ENCODE results near the gene MROH2A. TPM values are rescaled to one million over a fixed set of nuclear protein-coding genes. Genes with fewer than 3 reads are reported as not detected.

Gene MROH2A
- total RNA-seq, 1 experiment from 2014 or later: not detected

DNA sequence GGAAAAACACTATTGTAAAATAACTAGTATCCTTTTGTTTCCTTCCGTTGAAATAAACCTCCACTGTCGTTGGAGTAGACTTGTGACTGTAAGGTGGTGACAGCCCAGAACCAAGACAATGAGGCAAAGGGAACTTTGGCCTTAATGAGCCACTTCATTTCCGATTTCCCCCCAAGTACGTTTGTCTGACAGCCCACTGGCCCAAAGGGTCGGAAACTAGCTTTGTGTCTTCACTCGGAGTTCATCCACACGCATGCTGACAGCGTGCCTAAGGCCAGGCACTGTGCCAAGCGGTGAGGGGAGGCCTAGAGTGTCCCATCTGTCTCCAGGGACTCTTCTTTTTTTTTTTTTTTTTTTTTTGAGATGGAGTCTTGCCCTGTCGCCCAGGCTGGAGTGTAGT is 55.2 kb downstream of the MROH2A start:
- DNase-seq (ENCODE audit: low read depth): no peak

- DNase-seq (ENCODE audit: low read depth): no peak
These were observed 57.4 kb downstream of the MROH2A start for GRCh38 chr2:233835230-233836186.

DNA sequence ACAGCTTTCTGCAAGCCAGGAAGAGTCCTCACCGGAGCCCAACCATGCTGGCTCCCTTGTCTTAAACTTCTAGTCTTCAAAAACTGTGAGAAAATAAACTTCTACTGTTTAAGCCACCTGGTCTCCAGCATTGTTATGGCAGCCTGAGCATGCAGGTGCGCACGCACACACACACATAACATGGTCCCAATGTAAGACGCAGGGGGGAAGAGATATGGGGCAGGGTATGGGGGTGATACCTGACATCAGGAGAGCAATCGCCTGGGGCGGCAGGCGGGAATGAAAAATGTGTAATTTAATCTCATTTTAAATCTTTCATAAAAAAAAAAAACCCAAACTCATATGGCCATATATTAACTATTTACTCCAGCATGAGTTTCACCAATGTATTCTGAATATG is 58.2 kb downstream of the MROH2A start:
- no peak for DNase-seq (ENCODE audit: low read depth)

DNA sequence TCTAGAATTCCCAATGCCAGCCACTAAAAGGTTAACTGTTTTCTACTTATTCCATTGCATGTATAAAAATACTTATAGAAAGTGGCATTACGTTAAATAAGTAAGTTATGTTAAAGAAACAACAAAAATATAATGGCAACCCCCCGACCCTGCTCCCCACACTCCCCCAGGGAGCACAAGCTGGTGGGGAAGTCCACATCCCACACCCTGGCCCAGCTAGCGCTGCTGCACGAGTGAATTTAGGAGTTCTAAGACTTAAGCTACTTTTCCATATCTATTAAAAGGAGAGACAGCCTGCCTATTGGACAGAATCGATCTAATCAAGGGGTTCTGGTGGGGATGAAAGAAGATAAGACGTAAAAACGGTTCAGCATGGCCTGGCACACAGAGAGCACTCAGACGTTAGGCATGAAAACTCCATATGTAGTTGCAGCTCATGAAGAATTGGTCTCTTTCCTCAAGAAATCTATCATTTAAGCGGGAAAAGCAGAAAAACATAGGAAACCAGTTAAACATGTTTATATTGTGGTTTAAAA is 59.6 kb downstream of the MROH2A start:
- DNase-seq (ENCODE audit: low read depth): no peak

- no peak for DNase-seq (ENCODE audit: low read depth)
These were observed 60.1 kb downstream of the MROH2A start for GRCh38 chr2:233838251-233838650.

GRCh38 chr2:233838726-233839446 is 60.8 kb downstream of the MROH2A start:
- no peak for DNase-seq (ENCODE audit: low read depth)

DNA sequence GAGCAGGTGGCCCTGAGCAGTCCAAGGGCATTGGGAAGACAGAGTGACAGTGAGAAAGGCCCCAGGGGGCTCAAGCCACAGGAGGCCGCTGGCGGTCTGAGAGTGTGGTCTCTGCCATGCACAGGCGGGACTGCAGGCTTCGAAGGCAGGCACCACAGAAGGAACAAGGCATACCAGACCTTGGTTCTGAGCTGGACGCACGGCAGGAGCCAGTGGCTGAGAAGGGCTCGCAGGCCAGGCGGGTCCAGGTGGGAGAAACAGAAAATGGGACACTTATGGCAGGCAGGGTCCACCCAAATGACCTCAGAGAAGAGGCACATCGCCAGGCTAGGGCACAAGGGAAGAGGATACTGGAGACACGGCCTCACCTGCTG is 61.3 kb downstream of the MROH2A start:
- no peak for DNase-seq (ENCODE audit: low read depth)

- no peak for DNase-seq (ENCODE audit: low read depth)
These were observed 62.4 kb downstream of the MROH2A start for GRCh38 chr2:233840520-233840919.

GRCh38 chr2:233841183-233841582 is 63.1 kb downstream of the MROH2A start:
- DNase-seq (ENCODE audit: low read depth): no peak

DNA sequence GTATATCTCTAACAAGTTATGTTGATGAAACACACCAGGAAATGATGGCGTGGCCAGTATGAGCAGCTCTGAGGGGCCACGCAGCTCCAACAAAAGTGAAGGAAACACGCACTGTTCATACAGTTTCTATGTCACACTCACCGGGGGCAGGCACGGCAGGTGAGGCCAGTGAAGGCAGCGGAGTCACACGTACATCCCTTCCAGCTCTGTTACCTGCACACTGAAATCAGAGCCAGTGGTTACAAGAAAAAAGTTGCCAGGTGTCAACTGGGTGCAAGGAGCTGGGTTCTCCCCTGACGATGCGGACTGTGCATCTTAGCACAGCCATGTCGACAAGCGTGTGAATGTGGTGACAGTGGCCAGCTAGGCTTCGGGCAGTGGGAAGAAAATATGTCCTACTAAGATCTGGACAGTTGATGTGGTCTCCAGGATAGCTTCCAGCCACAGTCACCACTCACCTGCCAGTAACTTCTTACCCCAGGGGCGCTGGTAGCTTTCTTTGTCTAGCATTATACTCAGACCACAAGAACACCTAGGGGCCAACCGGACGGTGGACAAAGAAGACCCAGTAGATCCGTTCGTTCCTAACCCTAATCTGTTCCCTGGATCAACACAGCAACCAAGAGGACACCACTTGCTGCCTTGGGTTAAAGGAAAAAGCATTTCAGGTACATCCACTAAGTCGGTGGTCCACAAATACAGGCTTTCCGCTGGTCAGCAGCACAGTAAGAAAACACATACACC is 66.1 kb downstream of the MROH2A start:
- DNase-seq (ENCODE audit: low read depth): no peak

- DNase-seq (ENCODE audit: low read depth): no peak
These were observed 66.7 kb downstream of the MROH2A start for GRCh38 chr2:233844836-233845235.

DNA sequence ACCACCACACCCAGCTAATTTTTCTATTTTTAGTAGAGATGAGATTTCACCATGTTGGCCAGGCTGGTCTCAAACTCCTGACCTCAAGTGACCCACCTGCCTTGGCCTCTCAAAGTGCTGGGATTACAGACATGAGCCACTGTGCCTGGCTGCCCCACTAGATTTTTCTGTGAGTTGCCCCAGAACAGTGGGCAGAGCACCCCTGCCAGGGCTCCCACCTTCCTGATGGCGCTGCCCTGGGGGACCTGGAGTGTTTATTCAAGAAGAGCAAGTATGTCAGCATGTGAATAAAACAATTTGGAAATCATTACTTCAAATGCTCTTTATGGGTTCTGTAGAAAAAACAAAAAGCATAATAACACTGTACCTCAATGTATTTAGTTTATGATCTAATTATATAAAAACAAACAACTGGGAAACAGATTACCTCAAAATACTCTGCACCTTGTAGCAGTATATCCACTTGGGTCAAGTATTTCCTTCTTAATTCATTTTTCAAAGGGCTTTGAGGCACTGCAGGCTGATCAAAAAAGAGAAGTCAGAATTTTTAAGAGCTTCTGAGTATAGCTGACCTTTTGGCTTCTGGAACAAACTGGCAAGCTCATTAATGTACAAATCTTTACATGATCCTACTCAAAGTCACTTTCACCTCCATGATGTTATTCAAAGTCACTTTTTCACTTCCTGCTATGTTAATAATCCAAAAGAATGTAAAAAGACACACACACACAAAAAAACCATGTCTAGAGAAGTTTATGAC is 67.4 kb downstream of the MROH2A start:
- DNase-seq (ENCODE audit: low read depth): no peak

- no peak for DNase-seq (ENCODE audit: low read depth)
These were observed 68.5 kb downstream of the MROH2A start for GRCh38 chr2:233846387-233847247.

DNA sequence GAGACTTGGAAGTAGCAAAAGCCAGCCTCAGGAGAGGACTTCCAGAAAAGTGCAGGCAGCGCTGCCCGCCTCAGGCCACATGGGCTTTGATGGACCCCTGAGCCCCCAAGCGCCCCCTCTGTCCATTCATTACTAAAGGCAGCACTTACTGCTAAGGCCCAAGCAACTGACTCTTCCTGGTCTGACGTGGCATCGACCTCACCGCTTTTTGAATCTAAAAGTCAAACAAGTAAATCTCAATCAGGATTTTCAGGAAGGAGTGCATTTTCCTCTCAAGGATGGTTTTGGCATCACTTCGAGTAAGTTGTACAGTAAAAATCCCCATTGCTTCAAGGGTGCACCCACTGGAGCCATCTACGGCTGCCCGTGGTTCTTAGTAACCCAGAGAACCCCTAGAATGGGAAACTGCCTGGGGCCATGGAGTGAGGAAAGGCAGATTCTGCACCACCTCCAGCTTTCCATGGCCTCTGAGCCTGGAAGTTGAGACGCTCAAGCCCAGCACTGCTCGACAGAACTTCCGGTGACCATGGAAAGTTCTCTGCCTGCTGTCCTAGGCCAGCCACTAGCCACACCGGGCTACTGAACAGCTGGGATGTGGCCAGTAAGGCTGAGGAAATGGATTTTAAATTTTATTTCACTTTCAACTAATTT is 69.2 kb downstream of the MROH2A start:
- DNase-seq (ENCODE audit: low read depth): no peak

GRCh38 chr2:233848276-233848675 is 70.1 kb downstream of the MROH2A start:
- no peak for DNase-seq (ENCODE audit: low read depth)

GRCh38 chr2:233849607-233850271 is 71.6 kb downstream of the MROH2A start:
- DNase-seq (ENCODE audit: low read depth): no peak

DNA sequence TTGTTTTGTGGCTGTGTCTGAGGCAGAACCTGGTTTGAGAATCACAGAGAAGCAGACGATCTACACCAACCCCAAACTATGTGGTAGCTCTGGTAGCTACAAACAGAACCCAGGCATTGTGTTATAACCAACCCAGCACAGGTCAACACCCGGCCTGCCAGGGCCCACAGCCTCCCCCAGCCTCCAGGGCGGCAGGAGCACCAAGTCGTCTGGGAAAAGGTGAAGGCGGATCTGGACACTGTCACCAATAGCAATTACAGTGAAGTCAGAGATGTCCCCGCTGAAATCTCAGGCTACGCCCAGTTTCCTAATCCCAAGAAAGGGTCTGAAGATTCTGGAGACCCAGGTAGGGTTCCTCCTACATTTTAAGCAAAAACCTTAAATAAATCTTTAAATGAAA is 72.6 kb downstream of the MROH2A start:
- no peak for DNase-seq (ENCODE audit: low read depth)

- DNase-seq (ENCODE audit: low read depth): no peak
These were observed 73.0 kb downstream of the MROH2A start for GRCh38 chr2:233851169-233851568.

GRCh38 chr2:233852056-233852455 is 73.9 kb downstream of the MROH2A start:
- peak; percentile 36 for DNase-seq (ENCODE audit: low read depth)
